K562 (cell line): ENCODE data around the gene CTSH. TPM values are rescaled to one million over a fixed set of nuclear protein-coding genes. Genes with fewer than 3 reads are reported as not detected.

ENCODE experiments used
- polyA plus RNA-seq, 8 experiments: library from polyadenylated mRNA; depleted of rRNA in 4 of 8; stranded (reverse) in 5 of 8; unstranded in 3 of 8; fragments of >200 nt; fragmentation: Nextera tagmentation in 2 of 8; fragmentation: Illumina TruSeq in 1 of 8; extraction: Ambion mirVana in 2 of 8; extraction: Trizol in 1 of 8; gene quantifications; 2 replicates each; pipeline versions ENCODE4 v1.2.1 to v1.2.3, GENCODE V29; 2011 to 2014; ENCODE audit warnings: inconsistent platforms in 1 of 8, missing spikeins in 1 of 8
- small RNA-seq: library from RNA; depleted of rRNA; stranded (forward); fragments of <200 nt; gene quantifications from one replicate; pipeline ENCODE3, GENCODE V24; 2014
- total RNA-seq, 7 experiments: library from RNA; depleted of rRNA in 6 of 7; stranded (reverse); fragments of >200 nt in 6 of 7; fragmentation: Illumina TruSeq in 2 of 7; extraction: Trizol in 2 of 7; gene quantifications; 2 replicates each; pipeline versions ENCODE4 v1.2.1 to v1.2.3, GENCODE V29; 2011 to 2021; ENCODE audit warnings: low replicate concordance in 1 of 7

Gene CTSH
- total and polyA plus RNA-seq, 9 of the 15 experiments (the other 6 are each of a cell fraction or from before 2014, with no cell fraction given): 15.0 to 462 (median 173) TPM

Small RNA genes within 50 kb of the gene (small RNA-seq; reads per million reads assigned to genes)
- gene RNU6-415P: not detected

Other genes starting within 250 kb of the CTSH start
- gene ADAMTS7, start 133.6 kb downstream of the CTSH start, total RNA-seq (2014; rRNA removed): not detected in 2 replicates
- gene ADAMTS7, start 133.6 kb downstream of the CTSH start, total RNA-seq (2014; rRNA removed; fragmentation: Illumina TruSeq; extraction: Trizol): not detected in 2 replicates
- gene ADAMTS7, start 133.6 kb downstream of the CTSH start, total RNA-seq (2015; rRNA removed; fragmentation: Illumina TruSeq; extraction: Trizol): not detected in 2 replicates
- 0.07 and 0.13 TPM in 2 replicates for gene ADAMTS7, start 133.6 kb downstream of the CTSH start, total RNA-seq (2021)
- gene ADAMTS7, start 133.6 kb downstream of the CTSH start, polyA plus RNA-seq (2011; rRNA removed): 0.12 TPM in 1 of 2 replicates, not detected in the other
- not detected in 2 replicates for gene ADAMTS7, start 133.6 kb downstream of the CTSH start, polyA plus RNA-seq (2014; fragmentation: Illumina TruSeq; extraction: Trizol)
- gene ADAMTS7, start 133.6 kb downstream of the CTSH start, polyA plus RNA-seq (2014; fragmentation: Nextera tagmentation; extraction: Ambion mirVana): not detected
- gene ADAMTS7, start 133.6 kb downstream of the CTSH start, polyA plus RNA-seq (2014; rRNA removed): 0.05 TPM in 1 of 2 replicates, not detected in the other
- gene MORF4L1, start 72.2 kb downstream of the CTSH start, total RNA-seq (2014; rRNA removed): 202 and 281 TPM in 2 replicates
- gene MORF4L1, start 72.2 kb downstream of the CTSH start, total RNA-seq (2014; rRNA removed; fragmentation: Illumina TruSeq; extraction: Trizol): 127 and 157 TPM in 2 replicates
- 193 and 197 TPM in 2 replicates for gene MORF4L1, start 72.2 kb downstream of the CTSH start, total RNA-seq (2015; rRNA removed; fragmentation: Illumina TruSeq; extraction: Trizol)
- 187 and 240 TPM in 2 replicates for gene MORF4L1, start 72.2 kb downstream of the CTSH start, total RNA-seq (2021)
- 268 and 400 TPM in 2 replicates for gene MORF4L1, start 72.2 kb downstream of the CTSH start, polyA plus RNA-seq (2011; rRNA removed)
- gene MORF4L1, start 72.2 kb downstream of the CTSH start, polyA plus RNA-seq (2014; fragmentation: Illumina TruSeq; extraction: Trizol): 497 and 578 TPM in 2 replicates
- 100 to 1,000 TPM; 244 to 365 TPM for gene MORF4L1, start 72.2 kb downstream of the CTSH start, polyA plus RNA-seq (2014; fragmentation: Nextera tagmentation; extraction: Ambion mirVana)
- 454 and 615 TPM in 2 replicates for gene MORF4L1, start 72.2 kb downstream of the CTSH start, polyA plus RNA-seq (2014; rRNA removed)
- gene RASGRF1, start 145.7 kb upstream of the CTSH start, total RNA-seq (2014; rRNA removed): not detected in 2 replicates
- 0.04 TPM in 1 of 2 replicates, not detected in the other for gene RASGRF1, start 145.7 kb upstream of the CTSH start, total RNA-seq (2014; rRNA removed; fragmentation: Illumina TruSeq; extraction: Trizol)
- 0.04 TPM in 2 replicates for gene RASGRF1, start 145.7 kb upstream of the CTSH start, total RNA-seq (2015; rRNA removed; fragmentation: Illumina TruSeq; extraction: Trizol)
- 0.58 TPM in 1 of 2 replicates, not detected in the other for gene RASGRF1, start 145.7 kb upstream of the CTSH start, total RNA-seq (2021)
- 0.03 and 0.07 TPM in 2 replicates for gene RASGRF1, start 145.7 kb upstream of the CTSH start, polyA plus RNA-seq (2011; rRNA removed)
- 0.04 and 0.16 TPM in 2 replicates for gene RASGRF1, start 145.7 kb upstream of the CTSH start, polyA plus RNA-seq (2014; fragmentation: Illumina TruSeq; extraction: Trizol)
- gene RASGRF1, start 145.7 kb upstream of the CTSH start, polyA plus RNA-seq (2014; fragmentation: Nextera tagmentation; extraction: Ambion mirVana): under 1 TPM; 0.03 to 0.06 TPM
- 0.40 TPM in 1 of 2 replicates, not detected in the other for gene RASGRF1, start 145.7 kb upstream of the CTSH start, polyA plus RNA-seq (2014; rRNA removed)